HL-60 (cell line): Measurements from ENCODE around the gene CCDC92.
"Not testable (repeated sequence)": the region's sequence is repeated elsewhere in the genome, so short reads cannot be mapped to it uniquely, and the experiment has no call there.

Experiments
- DNase-seq, 2 experiments: peaks; one replicate each; pipeline ENCODE4 v3.0.0-alpha.2; 2010 to 2020; ENCODE audit warnings: low read depth in 1 of 2, low spot score in 1 of 2
- H3K27ac ChIP-seq: fragments of 250-450 bp; sonication (Bioruptor Pico); replicated peaks from 2 replicates; pipeline ENCODE4 v1.5.1; 2020; ENCODE audit warnings: mild to moderate bottlenecking, moderate library complexity
- H3K27me3 ChIP-seq: fragments of 250-450 bp; sonication (Bioruptor Pico); 2 replicates; pipeline ENCODE4 v1.5.1; 2021; ENCODE audit warnings: mild to moderate bottlenecking, moderate library complexity; ENCODE audit not compliant: insufficient read depth, poor library complexity, severe bottlenecking
- H3K4me3 ChIP-seq: replicated peaks from 2 replicates; pipeline ENCODE4 v1.5.1; 2011; ENCODE audit warnings: mild to moderate bottlenecking, control low read depth, low read length; ENCODE audit not compliant: insufficient read depth
- GABPA ChIP-seq: IDR thresholded peaks from 2 replicates; pipeline ENCODE4 v1.6.1; 2012; ENCODE audit warnings: low read depth
- POLR2AphosphoS5 ChIP-seq: IDR thresholded peaks from 2 replicates; pipeline ENCODE4 v1.6.1; 2012; ENCODE audit warnings: low read depth
- SPI1 ChIP-seq: IDR thresholded peaks from 2 replicates; pipeline ENCODE4 v1.6.1; 2012; ENCODE audit warnings: low read depth, mild to moderate bottlenecking, borderline replicate concordance
- TF ChIP-seq, protein P1 (sequence below): IDR thresholded peaks from one replicate; pipeline ENCODE4 v1.5.1; 2011; ENCODE audit warnings: low read length, control low read depth, inconsistent platforms; ENCODE audit not compliant: insufficient read depth
- TF ChIP-seq, protein P2 (sequence below): IDR thresholded peaks from 2 replicates; pipeline ENCODE4 v1.6.1; 2012; ENCODE audit warnings: low read depth; ENCODE audit not compliant: insufficient replicate concordance

The CCDC92 gene

GRCh38 chr12:123914726-123915333 is 57.8 kb downstream of the CCDC92 start:
- Histone ChIP-seq H3K27ac (no peak overlapping the region), H3K4me3 (no peak overlapping the region), H3K27me3 (no peaks in the 10 kb centered on the region)
- no peak for DNase-seq
- no peak for TF ChIP-seq SPI1
- TF ChIP-seq, protein P1, sequence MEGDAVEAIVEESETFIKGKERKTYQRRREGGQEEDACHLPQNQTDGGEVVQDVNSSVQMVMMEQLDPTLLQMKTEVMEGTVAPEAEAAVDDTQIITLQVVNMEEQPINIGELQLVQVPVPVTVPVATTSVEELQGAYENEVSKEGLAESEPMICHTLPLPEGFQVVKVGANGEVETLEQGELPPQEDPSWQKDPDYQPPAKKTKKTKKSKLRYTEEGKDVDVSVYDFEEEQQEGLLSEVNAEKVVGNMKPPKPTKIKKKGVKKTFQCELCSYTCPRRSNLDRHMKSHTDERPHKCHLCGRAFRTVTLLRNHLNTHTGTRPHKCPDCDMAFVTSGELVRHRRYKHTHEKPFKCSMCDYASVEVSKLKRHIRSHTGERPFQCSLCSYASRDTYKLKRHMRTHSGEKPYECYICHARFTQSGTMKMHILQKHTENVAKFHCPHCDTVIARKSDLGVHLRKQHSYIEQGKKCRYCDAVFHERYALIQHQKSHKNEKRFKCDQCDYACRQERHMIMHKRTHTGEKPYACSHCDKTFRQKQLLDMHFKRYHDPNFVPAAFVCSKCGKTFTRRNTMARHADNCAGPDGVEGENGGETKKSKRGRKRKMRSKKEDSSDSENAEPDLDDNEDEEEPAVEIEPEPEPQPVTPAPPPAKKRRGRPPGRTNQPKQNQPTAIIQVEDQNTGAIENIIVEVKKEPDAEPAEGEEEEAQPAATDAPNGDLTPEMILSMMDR, result no peak
- TF ChIP-seq POLR2AphosphoS5, result no peak
- no peak for TF ChIP-seq GABPA
- TF ChIP-seq, protein P2, sequence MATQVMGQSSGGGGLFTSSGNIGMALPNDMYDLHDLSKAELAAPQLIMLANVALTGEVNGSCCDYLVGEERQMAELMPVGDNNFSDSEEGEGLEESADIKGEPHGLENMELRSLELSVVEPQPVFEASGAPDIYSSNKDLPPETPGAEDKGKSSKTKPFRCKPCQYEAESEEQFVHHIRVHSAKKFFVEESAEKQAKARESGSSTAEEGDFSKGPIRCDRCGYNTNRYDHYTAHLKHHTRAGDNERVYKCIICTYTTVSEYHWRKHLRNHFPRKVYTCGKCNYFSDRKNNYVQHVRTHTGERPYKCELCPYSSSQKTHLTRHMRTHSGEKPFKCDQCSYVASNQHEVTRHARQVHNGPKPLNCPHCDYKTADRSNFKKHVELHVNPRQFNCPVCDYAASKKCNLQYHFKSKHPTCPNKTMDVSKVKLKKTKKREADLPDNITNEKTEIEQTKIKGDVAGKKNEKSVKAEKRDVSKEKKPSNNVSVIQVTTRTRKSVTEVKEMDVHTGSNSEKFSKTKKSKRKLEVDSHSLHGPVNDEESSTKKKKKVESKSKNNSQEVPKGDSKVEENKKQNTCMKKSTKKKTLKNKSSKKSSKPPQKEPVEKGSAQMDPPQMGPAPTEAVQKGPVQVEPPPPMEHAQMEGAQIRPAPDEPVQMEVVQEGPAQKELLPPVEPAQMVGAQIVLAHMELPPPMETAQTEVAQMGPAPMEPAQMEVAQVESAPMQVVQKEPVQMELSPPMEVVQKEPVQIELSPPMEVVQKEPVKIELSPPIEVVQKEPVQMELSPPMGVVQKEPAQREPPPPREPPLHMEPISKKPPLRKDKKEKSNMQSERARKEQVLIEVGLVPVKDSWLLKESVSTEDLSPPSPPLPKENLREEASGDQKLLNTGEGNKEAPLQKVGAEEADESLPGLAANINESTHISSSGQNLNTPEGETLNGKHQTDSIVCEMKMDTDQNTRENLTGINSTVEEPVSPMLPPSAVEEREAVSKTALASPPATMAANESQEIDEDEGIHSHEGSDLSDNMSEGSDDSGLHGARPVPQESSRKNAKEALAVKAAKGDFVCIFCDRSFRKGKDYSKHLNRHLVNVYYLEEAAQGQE, result no peak

GRCh38 chr12:123912415-123913380 is 59.9 kb downstream of the CCDC92 start:
- TF ChIP-seq, protein P2, result no peak
- TF ChIP-seq SPI1 (no peak), POLR2AphosphoS5 (no peak), GABPA (no peak)
- TF ChIP-seq, protein P1, result no peak
- DNase-seq, result no peak
- H3K4me3 ChIP-seq, result no peak overlapping the region
- no peaks in the 10 kb centered on the region for H3K27me3 ChIP-seq
- H3K27ac ChIP-seq, result no peak overlapping the region

DNA sequence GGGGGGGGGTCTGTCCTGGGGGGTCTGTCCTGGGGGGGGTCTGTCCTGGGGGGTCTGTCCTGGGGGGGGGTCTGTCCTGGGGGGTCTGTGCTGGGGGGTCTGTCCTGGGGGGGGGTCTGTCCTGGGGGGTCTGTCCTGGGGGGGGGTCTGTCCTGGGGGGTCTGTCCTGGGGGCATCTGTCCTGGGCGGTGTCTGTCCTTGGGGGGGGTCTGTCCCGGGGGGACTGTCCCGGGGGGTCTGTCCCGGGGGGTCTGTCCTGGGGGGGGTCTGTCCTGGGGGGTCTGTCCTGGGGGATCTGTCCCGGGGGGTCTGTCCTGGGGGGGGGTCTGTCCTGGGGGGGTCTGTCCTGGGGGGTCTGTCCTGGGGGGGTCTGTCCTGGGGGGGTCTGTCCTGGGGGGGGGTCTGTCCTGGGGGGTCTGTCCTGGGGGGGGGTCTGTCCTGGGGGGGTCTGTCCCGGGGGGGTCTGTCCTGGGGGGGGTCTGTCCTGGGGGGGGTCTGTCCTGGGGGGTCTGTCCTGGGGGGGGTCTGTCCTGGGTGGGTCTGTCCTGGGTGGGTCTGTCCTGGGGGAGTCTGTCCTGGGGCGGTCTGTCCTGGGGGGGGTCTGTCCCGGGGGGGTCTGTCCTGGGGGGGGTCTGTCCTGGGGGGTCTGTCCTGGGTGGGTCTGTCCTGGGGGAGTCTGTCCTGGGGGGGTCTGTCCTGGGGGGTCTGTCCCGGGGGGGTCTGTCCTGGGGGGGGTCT is 60.8 kb downstream of the CCDC92 start:
- DNase-seq, H3K4me3 ChIP-seq, H3K27ac ChIP-seq, H3K27me3 ChIP-seq: not testable (repeated sequence)

- no peak overlapping the region for H3K27ac ChIP-seq
- no peak for TF ChIP-seq POLR2AphosphoS5
- no peak for TF ChIP-seq SPI1
- TF ChIP-seq, protein P1, result no peak
- TF ChIP-seq GABPA, result no peak
- TF ChIP-seq, protein P2, result no peak
- no peaks in the 10 kb centered on the region for H3K27me3 ChIP-seq
- H3K4me3 ChIP-seq, result no peak overlapping the region
- no peak for DNase-seq
These were observed 61.9 kb downstream of the CCDC92 start for GRCh38 chr12:123910761-123911193.
